ENCODE results near the gene SAMD3.
"Not testable (repeated sequence)": the region's sequence is repeated elsewhere in the genome, so short reads cannot be mapped to it uniquely, and the experiment has no call there.

SAMD3 gene

GRCh38 chr6:130207979-130208649, 14.6 kb downstream of the SAMD3 start:
- no peak for DNase-seq

DNA sequence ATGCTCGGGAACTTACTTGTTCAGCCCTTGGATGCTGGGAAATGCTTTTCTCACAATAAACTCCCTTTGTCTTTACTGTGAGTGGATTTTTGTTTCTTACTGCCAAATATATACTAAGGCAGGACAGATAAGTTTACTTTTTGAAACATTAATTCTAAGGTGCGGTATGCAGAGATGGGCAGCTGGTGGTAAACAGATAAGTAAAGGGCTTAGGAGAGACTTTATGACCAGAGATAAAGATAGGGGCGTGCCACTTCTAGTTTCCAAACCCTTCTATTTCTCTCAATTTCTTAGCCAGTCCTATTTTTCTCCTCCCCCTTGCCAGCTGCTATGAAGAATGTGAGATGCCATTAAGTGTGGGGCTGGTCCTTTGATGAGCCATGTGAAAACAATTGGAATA, 16.3 kb downstream of the SAMD3 start:
- no peak for DNase-seq

DNA sequence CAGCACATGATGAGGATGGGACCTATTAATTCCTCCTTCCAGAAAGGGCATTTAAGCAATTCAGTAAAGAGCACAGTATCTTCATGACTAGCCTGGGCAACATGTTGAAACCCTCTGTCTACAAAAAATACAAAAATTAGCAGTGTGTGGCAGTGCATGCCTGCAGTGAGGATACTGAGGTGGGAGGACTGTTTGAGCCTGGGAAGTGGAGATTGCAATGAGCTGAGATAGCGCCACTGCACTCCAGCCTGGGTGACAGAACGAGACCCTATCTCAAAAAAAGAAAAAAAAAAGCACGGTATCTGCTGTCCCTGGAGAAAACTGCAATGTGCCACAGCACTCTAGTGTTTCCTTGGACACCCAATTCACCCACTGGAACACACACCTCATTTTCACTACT, 18.4 kb downstream of the SAMD3 start:
- no peak for DNase-seq

- DNase-seq = no peak
These were observed 19.4 kb downstream of the SAMD3 start for GRCh38 chr6:130203370-130203769.

GRCh38 chr6:130202782-130203181, 20.0 kb downstream of the SAMD3 start:
- no peak for DNase-seq

- no peak for DNase-seq
These were observed 22.7 kb downstream of the SAMD3 start for GRCh38 chr6:130200020-130200419.

DNA sequence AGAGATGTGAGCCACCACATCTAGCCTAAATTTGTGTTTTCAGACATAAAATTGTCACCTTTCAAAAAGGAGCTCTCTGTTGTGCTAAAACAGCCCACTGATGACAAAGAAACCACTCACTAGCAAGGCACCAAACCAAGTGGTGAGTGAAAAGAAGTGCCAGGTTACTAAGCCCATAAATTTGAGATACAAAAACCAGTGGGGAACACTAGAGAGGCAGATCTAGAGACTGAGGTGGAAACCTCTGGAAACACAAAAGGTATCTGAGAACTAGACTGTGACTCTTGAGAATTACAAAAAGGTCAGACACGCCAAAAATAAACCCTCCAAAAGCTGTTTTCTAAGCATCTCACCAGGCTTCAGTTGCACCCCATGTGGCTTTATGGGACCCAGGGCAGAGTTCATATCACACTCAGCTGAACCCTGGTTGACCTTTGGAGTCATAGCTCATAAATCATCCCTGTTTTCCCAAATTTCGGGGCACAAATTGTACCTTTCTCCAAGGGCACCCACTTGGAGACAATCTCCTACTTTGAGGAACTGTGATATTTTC, 24.2 kb downstream of the SAMD3 start:
- DNase-seq = no peak

GRCh38 chr6:130197816-130198482, 24.8 kb downstream of the SAMD3 start:
- not testable (repeated sequence) for DNase-seq

DNA sequence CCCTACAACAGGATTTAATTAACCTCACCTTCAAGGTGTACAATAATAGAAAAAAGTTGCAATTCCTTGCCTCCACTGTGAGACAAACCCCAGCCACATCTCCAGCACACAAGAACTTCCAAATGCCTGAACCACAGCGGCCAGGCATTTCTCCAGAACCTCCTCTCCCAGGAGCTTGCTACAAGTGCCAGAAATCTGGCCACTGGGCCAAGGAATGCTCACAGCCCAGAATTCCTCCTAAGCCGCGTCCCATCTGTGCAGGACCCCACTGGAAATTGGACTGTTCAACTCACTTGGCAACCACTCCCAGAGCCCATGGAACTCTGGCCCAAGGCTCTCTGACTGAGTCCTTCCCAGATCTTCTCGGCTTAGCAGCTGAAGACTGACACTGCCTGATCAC, 28.3 kb downstream of the SAMD3 start:
- not testable (repeated sequence) for DNase-seq

- DNase-seq = peak; percentile 49
These were observed 31.8 kb downstream of the SAMD3 start for GRCh38 chr6:130190701-130191690.

- peak; percentile 21 for DNase-seq
These were observed 33.0 kb downstream of the SAMD3 start for GRCh38 chr6:130189531-130190397.

GRCh38 chr6:130188207-130188899, 34.4 kb downstream of the SAMD3 start:
- DNase-seq = no peak

DNA sequence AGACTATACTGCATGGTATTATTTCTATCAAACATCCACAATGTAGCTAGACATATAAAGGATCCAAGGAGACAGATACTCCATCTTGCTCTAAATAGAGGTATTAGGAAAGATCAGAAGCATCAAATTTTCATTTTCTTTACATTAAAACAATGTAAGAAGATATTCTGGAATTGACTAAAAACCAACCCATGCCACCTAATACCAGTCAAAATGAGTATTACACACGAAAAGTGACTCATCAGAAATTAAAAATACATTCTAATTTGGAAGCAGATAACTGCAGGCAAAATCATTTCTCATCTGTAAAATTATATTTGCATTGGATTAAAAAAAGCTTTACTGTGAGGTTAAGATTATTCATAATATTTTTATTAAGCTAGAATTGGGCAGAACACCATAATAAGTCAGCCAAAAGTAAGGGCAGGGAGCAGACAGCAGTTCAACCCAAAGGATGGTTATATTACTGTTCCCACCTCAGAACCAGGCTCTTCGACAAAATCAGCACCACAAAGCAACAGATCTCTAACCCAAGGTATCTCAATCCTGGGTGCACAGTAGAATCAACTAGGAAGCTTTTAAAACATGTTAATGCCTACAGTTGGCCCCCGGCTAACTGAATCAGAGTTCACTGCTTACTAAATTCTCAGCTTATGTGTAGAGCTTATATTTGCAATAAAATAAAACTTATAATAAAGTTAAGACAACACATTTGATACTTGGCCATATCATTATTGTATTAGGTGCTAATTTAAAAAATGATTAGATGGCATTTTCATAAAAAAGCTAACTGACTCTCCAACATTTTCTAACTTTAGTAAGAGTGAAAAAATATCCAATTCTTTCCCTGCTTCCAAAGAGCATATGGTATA, 35.2 kb downstream of the SAMD3 start:
- no peak for DNase-seq

DNA sequence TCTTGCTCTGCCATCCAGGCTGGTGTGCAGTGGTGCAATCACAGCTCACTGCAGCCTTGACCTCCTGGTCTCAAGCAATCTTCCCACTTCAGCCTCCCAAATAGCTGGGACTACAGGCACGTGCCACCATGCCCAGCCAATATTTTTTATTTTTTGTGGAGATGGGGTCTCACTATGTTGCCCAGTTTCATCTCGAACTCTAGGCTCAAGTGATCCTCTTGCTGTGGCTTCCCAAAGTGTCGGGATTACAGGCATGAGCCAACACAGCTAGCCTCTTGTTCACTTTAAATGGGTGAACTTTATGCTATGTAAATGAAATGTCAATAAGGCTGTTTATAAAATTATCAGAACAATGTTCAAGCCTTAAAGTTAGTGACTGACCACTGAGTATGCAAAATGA, 37.1 kb downstream of the SAMD3 start:
- DNase-seq = no peak

GRCh38 chr6:130183271-130184222, 39.2 kb downstream of the SAMD3 start:
- DNase-seq = peak; percentile 9

- no peak for DNase-seq
These were observed 40.3 kb downstream of the SAMD3 start for GRCh38 chr6:130182466-130182865.

- DNase-seq = no peak
These were observed 44.1 kb downstream of the SAMD3 start for GRCh38 chr6:130178692-130179091.

- no peak for DNase-seq
These were observed 46.4 kb downstream of the SAMD3 start for GRCh38 chr6:130176378-130176777.

GRCh38 chr6:130173377-130174004, 49.3 kb downstream of the SAMD3 start:
- not testable (repeated sequence) for DNase-seq
